Kidney (tissue), 14 donors: ENCODE data around the gene TSPAN15. TPM values are rescaled to one million over a fixed set of nuclear protein-coding genes. Genes with fewer than 3 reads are reported as not detected.

ENCODE experiments used
- DNase-seq, 5 donors: peaks; one replicate each; pipeline ENCODE4 v3.0.0-alpha.2; 2013 to 2020
- FAIRE-seq: peaks from 2 replicates; lab custom pipeline; 2012; peaks lifted over from hg19 to GRCh38; lab: Jason Lieb, UNC
- H3K27ac ChIP-seq, 2 donors: one replicate each; pipeline ENCODE4 v1.7.0; 2013; ENCODE audit warnings: low read depth in 2 of 2, low read length in 2 of 2, inconsistent platforms in 1 of 2
- H3K27me3 ChIP-seq: one replicate; pipeline ENCODE4 v1.7.1; 2013; ENCODE audit warnings: low read length, inconsistent platforms; ENCODE audit not compliant: control insufficient read depth, insufficient read depth
- H3K36me3 ChIP-seq, 3 donors: one replicate each; pipeline versions ENCODE4 v1.7.0 to v1.7.1; 2013; ENCODE audit warnings: low read length in 3 of 3, control low read depth in 1 of 3, inconsistent platforms in 1 of 3; ENCODE audit not compliant: insufficient read depth in 3 of 3, control insufficient read depth in 2 of 3
- H3K4me1 ChIP-seq, 3 donors: one replicate each; pipeline versions ENCODE4 v1.7.0 to v1.7.1; 2013; ENCODE audit warnings: low read length in 3 of 3, inconsistent platforms in 1 of 3, low read depth in 1 of 3; ENCODE audit not compliant: control insufficient read depth in 2 of 3, insufficient read depth in 2 of 3
- H3K4me3 ChIP-seq, 3 donors: one replicate each; pipeline versions ENCODE4 v1.7.0 to v1.8.1; 2013; ENCODE audit warnings: low read length in 3 of 3, control low read depth in 1 of 3, inconsistent platforms in 1 of 3
- H3K9ac ChIP-seq, 3 donors: one replicate each; pipeline versions ENCODE4 v1.7.0 to v1.7.1; 2013; ENCODE audit warnings: low read length in 3 of 3, control low read depth in 1 of 3, inconsistent platforms in 1 of 3
- H3K9me3 ChIP-seq, 3 donors: one replicate each; pipeline versions ENCODE4 v1.7.0 to v1.7.1; 2013; ENCODE audit warnings: low read length in 3 of 3, control low read depth in 1 of 3, inconsistent platforms in 1 of 3; ENCODE audit not compliant: control insufficient read depth in 2 of 3, insufficient read depth in 1 of 3
- intact Hi-C: fragments of 100-400 bp; cut with DNase I; formaldehyde crosslinking; loops from one replicate; pipeline ENCODE4 v1.11.1; 2022
- polyA plus RNA-seq: library from polyadenylated mRNA; stranded (reverse); fragments of 350-450 nt; fragmentation: Illumina TruSeq; extraction: RNeasy Lipid Tissue Mini Kit (QIAGEN cat#74804); gene quantifications from one replicate; pipeline ENCODE4 v1.2.3, GENCODE V29; 2014; ENCODE audit warnings: low read depth, low replicate concordance; ENCODE audit not compliant: insufficient read depth
- total RNA-seq: library from RNA; stranded (reverse); fragmentation: NEBNext Ultra II Directional; extraction: Animal tissue kit (Norgen Biotek cat#: 25700); gene quantifications from one replicate; pipeline ENCODE4 v1.2.1, GENCODE V29; 2021
- TF ChIP-seq, protein P1 (sequence below): IDR thresholded peaks from 3 replicates; pipeline ENCODE4 v1.5.1; 2012; ENCODE audit warnings: mild to moderate bottlenecking, moderate library complexity, borderline replicate concordance; ENCODE audit not compliant: insufficient read depth; ENCODE audit errors: extremely low read depth
- donor health status: control.
- donor health status: control.
- donor health status: control.
- donor health status: control.
- donor health status: control.
- donor health status: DM: yes; HTN: yes; CAD: no.
- donor health status: Normal renal cell carcinoma (clear cell type).

The TSPAN15 gene
- total and polyA plus RNA-seq, 2 donors from 2014 or later, result 28.2 to 65.4 TPM

DNA sequence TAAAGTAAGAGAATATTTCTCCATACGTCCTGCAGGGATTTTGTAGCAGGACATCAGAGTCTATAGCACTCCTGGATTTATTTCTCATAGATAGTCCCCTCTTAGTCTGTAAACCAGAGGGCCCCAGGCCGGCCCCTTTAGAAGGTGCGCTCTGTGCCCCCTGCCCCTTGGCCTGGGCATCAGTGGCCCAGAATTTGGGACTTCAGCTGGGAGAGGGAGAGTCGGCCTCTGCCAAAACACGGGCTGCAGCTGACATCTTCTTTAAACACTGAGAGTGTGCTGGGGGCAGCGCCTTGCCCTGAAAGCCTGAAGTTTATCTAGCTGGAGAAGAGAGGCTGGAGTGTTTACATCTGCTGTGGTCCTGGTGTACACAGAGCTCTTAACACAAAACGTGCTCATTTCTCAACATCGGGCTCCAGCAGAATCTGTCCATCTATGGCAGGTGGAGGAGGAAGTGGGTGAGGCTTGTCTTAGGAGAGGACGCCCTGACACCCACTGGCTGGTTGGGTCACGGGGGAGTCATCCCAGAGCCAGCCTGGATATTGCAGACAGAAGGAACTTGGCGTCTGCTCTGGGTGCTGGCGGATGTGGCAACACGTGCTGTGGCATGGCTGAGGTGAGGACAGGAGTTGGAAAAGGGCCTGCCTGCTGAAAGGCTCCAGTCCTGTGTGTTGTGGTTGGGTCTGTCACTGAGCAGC is 29.5 kb upstream of the TSPAN15 start:
- TF ChIP-seq, protein P1, sequence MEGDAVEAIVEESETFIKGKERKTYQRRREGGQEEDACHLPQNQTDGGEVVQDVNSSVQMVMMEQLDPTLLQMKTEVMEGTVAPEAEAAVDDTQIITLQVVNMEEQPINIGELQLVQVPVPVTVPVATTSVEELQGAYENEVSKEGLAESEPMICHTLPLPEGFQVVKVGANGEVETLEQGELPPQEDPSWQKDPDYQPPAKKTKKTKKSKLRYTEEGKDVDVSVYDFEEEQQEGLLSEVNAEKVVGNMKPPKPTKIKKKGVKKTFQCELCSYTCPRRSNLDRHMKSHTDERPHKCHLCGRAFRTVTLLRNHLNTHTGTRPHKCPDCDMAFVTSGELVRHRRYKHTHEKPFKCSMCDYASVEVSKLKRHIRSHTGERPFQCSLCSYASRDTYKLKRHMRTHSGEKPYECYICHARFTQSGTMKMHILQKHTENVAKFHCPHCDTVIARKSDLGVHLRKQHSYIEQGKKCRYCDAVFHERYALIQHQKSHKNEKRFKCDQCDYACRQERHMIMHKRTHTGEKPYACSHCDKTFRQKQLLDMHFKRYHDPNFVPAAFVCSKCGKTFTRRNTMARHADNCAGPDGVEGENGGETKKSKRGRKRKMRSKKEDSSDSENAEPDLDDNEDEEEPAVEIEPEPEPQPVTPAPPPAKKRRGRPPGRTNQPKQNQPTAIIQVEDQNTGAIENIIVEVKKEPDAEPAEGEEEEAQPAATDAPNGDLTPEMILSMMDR, result no peak
- H3K9me3 ChIP-seq, result no peaks in the 10 kb centered on the region
- H3K36me3 ChIP-seq, result no peaks in the 10 kb centered on the region
- H3K27me3 ChIP-seq, result no peaks in the 10 kb centered on the region
- no peak for FAIRE-seq
- H3K4me1 ChIP-seq, result peaks cover 0 to 6% (median 0%) of the 10 kb centered on the region in 3 donors
- H3K9ac ChIP-seq, result no peak overlapping the region
- intact Hi-C loops, result no loop called here
- no peak for DNase-seq
- no peak overlapping the region for H3K27ac ChIP-seq
- no peak overlapping the region for H3K4me3 ChIP-seq

DNA sequence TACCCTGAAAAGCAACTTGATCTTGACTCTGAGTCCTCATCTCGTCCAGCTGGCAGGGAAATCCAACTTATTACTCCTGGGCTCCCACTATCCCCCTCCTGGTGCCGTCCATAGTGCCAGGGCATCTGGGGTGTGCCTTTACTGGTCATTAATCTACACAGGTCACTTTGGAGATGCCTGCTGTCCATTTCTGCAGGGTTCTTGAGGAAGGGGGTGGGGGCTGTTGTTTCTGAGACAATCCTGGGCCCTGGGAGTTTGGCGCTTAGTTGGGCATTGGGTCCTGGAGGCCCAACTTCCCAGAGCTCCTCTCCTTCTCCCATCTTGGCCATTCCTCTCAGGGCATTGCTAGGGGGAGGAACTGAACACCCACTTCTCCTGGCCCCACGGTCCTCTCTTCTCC is 28.6 kb upstream of the TSPAN15 start:
- FAIRE-seq, result no peak
- Histone ChIP-seq H3K4me3 (no peak overlapping the region), H3K9me3 (no peaks in the 10 kb centered on the region), H3K36me3 (no peaks in the 10 kb centered on the region), H3K9ac (no peak overlapping the region), H3K27me3 (no peaks in the 10 kb centered on the region), H3K27ac (no peak overlapping the region), H3K4me1 (peaks cover 0 to 6% (median 0%) of the 10 kb centered on the region in 3 donors)
- TF ChIP-seq, protein P1, result no peak
- peak in 1 of 5 donors; percentile 25 for DNase-seq
- intact Hi-C loops, result no loop called here

DNA sequence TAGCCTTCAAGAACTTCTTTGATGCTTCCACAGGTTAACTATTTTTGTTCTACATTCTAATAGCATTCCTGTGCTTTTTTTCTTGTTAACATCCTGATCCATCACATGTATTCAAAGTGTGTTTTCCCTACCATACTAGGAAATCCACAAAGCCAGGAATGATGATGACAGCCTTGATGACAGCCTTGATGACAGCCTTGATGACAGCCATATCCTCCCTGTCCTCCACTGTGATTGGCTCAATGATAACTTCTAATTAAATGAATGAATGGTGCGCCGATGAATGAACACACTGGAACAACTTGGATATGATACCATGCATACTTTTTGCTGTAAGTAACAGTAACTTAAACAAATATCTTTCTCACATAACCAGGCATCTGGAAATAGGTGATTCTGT is 26.2 kb upstream of the TSPAN15 start:
- TF ChIP-seq, protein P1, result no peak
- no peaks in the 10 kb centered on the region for H3K9me3 ChIP-seq
- no peak overlapping the region for H3K4me3 ChIP-seq
- DNase-seq, result no peak
- peaks cover 0 to 6% (median 0%) of the 10 kb centered on the region in 3 donors for H3K4me1 ChIP-seq
- FAIRE-seq, result no peak
- H3K36me3 ChIP-seq, result no peaks in the 10 kb centered on the region
- H3K27ac ChIP-seq, result no peak overlapping the region
- intact Hi-C loops, result loop anchor here (5.0 kb wide), 1 partner anchor 82 kb away; no protein-coding TSS in a partner anchor
- no peaks in the 10 kb centered on the region for H3K27me3 ChIP-seq
- no peak overlapping the region for H3K9ac ChIP-seq
